ENCODE results near the gene ZSWIM4.

ZSWIM4 gene

DNA sequence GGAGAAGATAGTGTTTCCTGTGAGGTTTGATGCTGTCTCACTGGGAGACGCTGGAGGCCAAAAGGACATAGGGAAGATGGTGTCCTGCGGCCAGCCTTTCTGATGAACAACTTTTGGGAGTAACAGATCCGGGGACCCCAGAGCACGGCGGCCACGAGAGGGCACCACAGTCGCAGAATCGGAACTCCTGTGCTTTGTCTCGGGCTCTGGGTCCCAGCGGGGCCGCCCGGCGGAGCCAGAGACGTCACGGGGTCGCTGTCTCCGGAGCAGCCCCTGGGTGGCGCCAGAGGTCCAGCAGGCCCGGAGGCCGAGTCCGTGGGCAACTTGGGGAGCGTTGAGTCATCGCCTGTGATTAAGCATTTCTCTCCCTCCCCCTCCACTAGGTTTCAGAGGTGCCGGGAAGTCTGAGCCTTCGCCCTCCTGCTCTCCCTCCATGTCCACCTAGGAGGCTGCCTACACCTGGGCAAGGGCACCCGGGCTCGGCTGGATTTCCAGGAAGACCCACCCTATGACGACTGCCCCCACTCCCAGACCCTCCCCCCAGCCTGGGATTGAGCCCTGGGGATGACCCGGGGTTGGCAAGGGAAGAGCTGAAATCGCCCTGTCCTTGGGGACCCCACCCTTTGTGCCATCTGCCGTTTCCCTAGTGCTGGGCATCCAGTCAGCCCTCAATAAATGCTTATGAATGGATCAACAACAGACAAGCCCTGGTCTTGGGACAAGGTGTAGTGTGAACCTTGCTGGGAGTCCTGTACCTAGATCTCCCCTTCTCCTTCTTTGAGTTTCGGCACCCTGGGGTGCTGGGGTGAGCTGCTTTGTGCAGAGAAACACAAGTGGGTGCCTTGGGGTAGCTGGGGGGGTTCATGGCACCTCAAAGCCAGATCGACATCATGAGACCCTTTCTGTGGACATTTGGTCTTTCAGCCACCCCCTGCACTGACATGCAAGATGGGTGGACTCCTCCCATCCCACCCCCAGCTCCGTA lies 85.1 kb downstream of the ZSWIM4 start:
- DNase-seq = peak; percentile 98

- no peak for DNase-seq
These were observed 86.0 kb downstream of the ZSWIM4 start for GRCh38 chr19:13881251-13881691.
